IMR-90 (cell line): Measurements from ENCODE around the gene FNDC11. TPM values are rescaled to one million over a fixed set of nuclear protein-coding genes. Genes with fewer than 3 reads are reported as not detected.

Experiments
- ATAC-seq: fragments of 200-7000 bp; cut with Tn5 transposase; 2 replicates; pipeline ENCODE4 v1.9.1; 2020; ENCODE audit warnings: low read depth, mild to moderate bottlenecking, moderate library complexity
- BruUV-seq: library from RNA; stranded (reverse); fragments of 400-500 nt; replicated peaks from 2 replicates; lab custom pipeline; 2021; lab: Mats Ljungman, UMichigan
- CTCF ChIA-PET: fragments of 300-600 bp; formaldehyde crosslinking; extraction: SDS; loops from one replicate; lab custom pipeline; 2021; ENCODE audit warnings: antibody characterized with exemption; lab: Yijun Ruan, JAX
- POLR2A ChIA-PET: fragments of 300-600 bp; sonication (Branson Sonifier 250); formaldehyde crosslinking; loops from one replicate; lab custom pipeline; 2022; ENCODE audit warnings: antibody characterized with exemption; ENCODE audit not compliant: unreplicated experiment; lab: Charles Lee
- DNase-seq: peaks from one replicate; pipeline ENCODE4 v3.0.0; 2013
- H2AFZ ChIP-seq: replicated peaks from 2 replicates; pipeline ENCODE3; 2013; ENCODE audit warnings: low read length, mild to moderate bottlenecking; ENCODE audit not compliant: poor library complexity
- H2AK5ac ChIP-seq: 2 replicates; pipeline ENCODE4 v1.6.1; 2013; ENCODE audit warnings: low read depth, low read length, inconsistent platforms
- H2AK9ac ChIP-seq: replicated peaks from 2 replicates; pipeline ENCODE3; 2013; ENCODE audit warnings: mild to moderate bottlenecking, low read depth, low read length, moderate library complexity; ENCODE audit not compliant: poor library complexity
- H2BK120ac ChIP-seq: 2 replicates; pipeline ENCODE4 v1.6.1; 2013; ENCODE audit warnings: low read depth, low read length, inconsistent platforms
- H2BK15ac ChIP-seq: 3 replicates; pipeline ENCODE4 v1.6.1; 2013; ENCODE audit warnings: low read depth, low read length, inconsistent platforms
- H2BK20ac ChIP-seq: 2 replicates; pipeline ENCODE4 v1.6.1; 2013; ENCODE audit warnings: low read depth, mild to moderate bottlenecking, inconsistent platforms, low read length, moderate library complexity
- H2BK5ac ChIP-seq: 2 replicates; pipeline ENCODE4 v1.6.1; 2013; ENCODE audit warnings: mild to moderate bottlenecking, low read depth, low read length, inconsistent platforms; ENCODE audit not compliant: poor library complexity, severe bottlenecking
- H3K14ac ChIP-seq: replicated peaks from 2 replicates; pipeline ENCODE4 v1.6.1; 2013; ENCODE audit warnings: low read depth, low read length, inconsistent platforms
- H3K18ac ChIP-seq: 2 replicates; pipeline ENCODE4 v1.6.1; 2013; ENCODE audit warnings: low read depth, low read length, control low read depth
- H3K23ac ChIP-seq: 2 replicates; pipeline ENCODE4 v1.6.1; 2013; ENCODE audit warnings: low read depth, low read length, inconsistent platforms
- H3K27ac ChIP-seq: 2 replicates; pipeline ENCODE4 v1.5.1; 2013; ENCODE audit warnings: mild to moderate bottlenecking, control low read depth, low read length; ENCODE audit not compliant: insufficient read depth
- H3K27me3 ChIP-seq: 2 replicates; pipeline ENCODE4 v1.6.1; 2013; ENCODE audit warnings: low read length; ENCODE audit not compliant: control insufficient read depth, insufficient read depth
- H3K36me3 ChIP-seq: 2 replicates; pipeline ENCODE4 v1.6.1; 2013; ENCODE audit warnings: low read length, mixed read lengths; ENCODE audit not compliant: control insufficient read depth, insufficient read depth
- H3K4ac ChIP-seq: 2 replicates; pipeline ENCODE4 v1.6.1; 2013; ENCODE audit warnings: low read depth, low read length, inconsistent platforms
- H3K4me1 ChIP-seq: 2 replicates; pipeline ENCODE4 v1.6.1; 2013; ENCODE audit warnings: low read length, mixed read lengths; ENCODE audit not compliant: control insufficient read depth, insufficient read depth
- H3K4me2 ChIP-seq: 2 replicates; pipeline ENCODE4 v1.6.1; 2013; ENCODE audit warnings: low read depth, mild to moderate bottlenecking, control low read depth, low read length, moderate library complexity
- H3K4me3 ChIP-seq: 2 replicates; pipeline ENCODE4 v1.5.1; 2013; ENCODE audit warnings: low read depth, mild to moderate bottlenecking, control low read depth, low read length, moderate library complexity; ENCODE audit not compliant: insufficient read depth
- H3K56ac ChIP-seq: 2 replicates; pipeline ENCODE4 v1.6.1; 2013; ENCODE audit warnings: low read length, inconsistent platforms; ENCODE audit not compliant: insufficient read depth; ENCODE audit errors: extremely low read depth
- H3K79me1 ChIP-seq, 2 experiments: 2 replicates each; pipeline ENCODE4 v1.6.1; 2013; ENCODE audit warnings: low read length in 2 of 2, inconsistent platforms in 1 of 2, low read depth in 1 of 2
- H3K9ac ChIP-seq: 2 replicates; pipeline ENCODE4 v1.6.1; 2013; ENCODE audit warnings: low read depth, low read length, control low read depth
- H3K9me1 ChIP-seq: 2 replicates; pipeline ENCODE4 v1.6.1; 2013; ENCODE audit warnings: low read length, inconsistent platforms; ENCODE audit not compliant: insufficient read depth
- H3K9me3 ChIP-seq: 2 replicates; pipeline ENCODE4 v1.6.1; 2013; ENCODE audit warnings: low read length; ENCODE audit not compliant: control insufficient read depth, insufficient read depth
- H4K20me1 ChIP-seq: 2 replicates; pipeline ENCODE4 v1.6.1; 2013; ENCODE audit warnings: low read length, inconsistent platforms; ENCODE audit not compliant: insufficient read depth
- H4K5ac ChIP-seq: 2 replicates; pipeline ENCODE4 v1.6.1; 2013; ENCODE audit warnings: mild to moderate bottlenecking, low read depth, low read length, control low read depth
- H4K8ac ChIP-seq, 2 experiments: 2 replicates each; pipeline ENCODE4 v1.6.1; 2013; ENCODE audit warnings: low read depth in 2 of 2, low read length in 2 of 2, control low read depth in 1 of 2, inconsistent platforms in 1 of 2
- H4K91ac ChIP-seq: 2 replicates; pipeline ENCODE4 v1.6.1; 2013; ENCODE audit warnings: low read depth, low read length, inconsistent platforms; ENCODE audit not compliant: insufficient read depth
- MXI1 ChIP-seq: IDR thresholded peaks from 2 replicates; pipeline ENCODE4 v1.6.1; 2012; ENCODE audit warnings: low read depth, mild to moderate bottlenecking, low read length, moderate library complexity, borderline replicate concordance
- WGBS, 2 experiments: methylation state at CpG; one replicate each; pipeline versions ENCODE4 v1.1.5 to v1.1.7; 2013; ENCODE audit warnings: missing lambda C conversion rate in 2 of 2; ENCODE audit not compliant: insufficient read length in 1 of 2; ENCODE audit errors: extremely low coverage in 2 of 2; 5-methylcytosine and 5-hydroxymethylcytosine counted together
- dilution Hi-C: fragments of 300-500 bp; cut with HindIII; formaldehyde crosslinking; loops from one replicate; pipeline ENCODE4 v1.14.3; 2018; ENCODE audit warnings: low sequenced_read_pairs; ENCODE audit not compliant: unreplicated experiment
- in situ Hi-C: fragments of 300-500 bp; cut with MboI; formaldehyde crosslinking; loops from 3 replicates; pipeline ENCODE4 v1.14.3; 2019; ENCODE audit warnings: low sequenced_read_pairs, inconsistent platforms, mixed read lengths
- intact Hi-C: fragments of 100-400 bp; cut with micrococcal nuclease; formaldehyde crosslinking; loops from 2 replicates; pipeline ENCODE4 v1.10.0; 2022
- polyA plus RNA-seq, 3 experiments: library from polyadenylated mRNA; depleted of rRNA; stranded (reverse); fragments of >200 nt; gene quantifications; 2 replicates each; pipeline ENCODE4 v1.2.3, GENCODE V29; 2012; ENCODE audit warnings: low replicate concordance in 1 of 3
- total RNA-seq: library from RNA; depleted of rRNA; stranded (reverse); fragments of >200 nt; gene quantifications from 2 replicates; pipeline ENCODE4 v1.2.3, GENCODE V29; 2012

FNDC11 gene
- total and polyA plus RNA-seq, 2 of the 4 experiments (the other 2 are of a cell fraction) = 0.36 to 1.0 TPM

- no peaks in the 10 kb centered on the region for H3K9me1 ChIP-seq
- H2BK120ac ChIP-seq = no peak overlapping the region
- no peak overlapping the region for H2BK20ac ChIP-seq
- peak overlapping the region; percentile 51 for H2AFZ ChIP-seq
- CTCF ChIA-PET = no interaction called here
- H3K4me1 ChIP-seq = no peaks in the 10 kb centered on the region
- H3K79me1 ChIP-seq = no peaks in the 10 kb centered on the region
- no peak overlapping the region for H2AK9ac ChIP-seq
- dilution Hi-C loops = no loop called here
- no peaks in the 10 kb centered on the region for H4K20me1 ChIP-seq
- H4K5ac ChIP-seq = no peak overlapping the region
- ATAC-seq (no peak), DNase-seq (no peak)
- H3K14ac ChIP-seq = no peak overlapping the region
- no peaks in the 10 kb centered on the region for H3K36me3 ChIP-seq
- H3K4me2 ChIP-seq = no peak overlapping the region
- no peak overlapping the region for H2BK5ac ChIP-seq
- H3K18ac ChIP-seq = no peak overlapping the region
- H3K9ac ChIP-seq = no peak overlapping the region
- H3K9me3 ChIP-seq = no peaks in the 10 kb centered on the region
- intact Hi-C loops = no loop called here
- H3K23ac ChIP-seq = no peak overlapping the region
- no peak overlapping the region for H4K91ac ChIP-seq
- no peak overlapping the region for H3K56ac ChIP-seq
- no peak overlapping the region for H3K4me3 ChIP-seq
- H4K8ac ChIP-seq = no peak overlapping the region
- no CpG with 5 or more reads among the region's 25 CpGs for WGBS, 2 experiments
- no TSS peak for BruUV-seq
- no peak overlapping the region for H3K27ac ChIP-seq
- POLR2A ChIA-PET = no interaction called here
- H3K27me3 ChIP-seq = peaks cover 40% of the 10 kb centered on the region
- in situ Hi-C loops = no loop called here
- TF ChIP-seq MXI1 = no peak
- no peak overlapping the region for H2AK5ac ChIP-seq
- H2BK15ac ChIP-seq = no peak overlapping the region
- no peak overlapping the region for H3K4ac ChIP-seq
Observed at GRCh38 chr20:63549019-63549418, 4.9 kb upstream of the FNDC11 start.
